Activated CD8-positive, alpha-beta memory T cell treated with anti-CD3 and anti-CD28 coated beads, Interleukin-2, amount 50 U/mL, for 4 hours (primary cell): ENCODE results near the gene PSMD12.
"Not testable (repeated sequence)": the region's sequence is repeated elsewhere in the genome, so short reads cannot be mapped to it uniquely, and the experiment has no call there.

Experiments
- DNase-seq: peaks from one replicate; pipeline ENCODE4 v3.0.0-alpha.2; 2020

PSMD12 gene

GRCh38 chr17:67366193-67367157, at the start of gene PSMD12:
Gene PSMD12 (minus strand): TSS chr17:67366577. CDS start chr17:67366519, 58 bp downstream.
- peak; percentile 95 for DNase-seq

DNA sequence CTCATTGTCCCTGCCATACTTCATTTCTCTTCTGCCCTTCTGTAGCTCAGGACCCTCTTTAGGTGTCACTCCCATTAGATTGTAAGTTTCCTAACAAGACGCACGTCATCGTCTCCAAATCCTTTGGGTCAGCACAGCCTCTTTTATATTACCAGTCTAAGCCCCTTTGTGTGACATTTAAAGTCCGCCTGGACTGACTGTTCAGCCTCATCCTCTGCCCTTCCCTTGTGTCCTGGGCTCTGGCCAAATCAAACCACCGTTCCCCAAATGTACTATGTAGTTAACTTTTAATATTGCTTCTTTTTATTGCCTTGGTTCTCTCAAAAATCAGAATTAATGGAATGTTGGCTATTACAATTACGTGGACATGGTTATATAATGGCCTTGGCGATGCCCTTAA, 48.9 kb upstream of the PSMD12 start:
- no peak for DNase-seq

DNA sequence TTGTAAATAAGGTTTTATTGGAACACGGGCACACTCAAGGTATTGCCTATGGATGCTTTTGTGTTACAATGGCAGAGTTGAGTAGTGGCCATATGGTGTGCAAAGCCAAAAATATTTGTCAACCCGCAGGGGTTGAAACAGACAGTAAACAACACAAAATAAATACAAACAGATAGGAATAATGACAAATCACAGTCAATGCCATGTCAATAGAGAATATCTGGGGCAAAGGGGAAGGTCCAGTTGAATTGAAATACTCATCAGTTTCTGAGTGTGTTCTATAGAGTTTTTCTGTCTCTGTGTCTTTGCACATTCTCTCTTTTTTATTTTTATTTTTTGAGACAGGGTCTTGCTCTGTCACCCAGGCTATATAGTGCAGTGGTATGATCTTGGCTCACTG, 48.2 kb upstream of the PSMD12 start:
- no peak for DNase-seq

- DNase-seq, result no peak
Measured at GRCh38 chr17:67414130-67414529, 47.8 kb upstream of the PSMD12 start.

DNA sequence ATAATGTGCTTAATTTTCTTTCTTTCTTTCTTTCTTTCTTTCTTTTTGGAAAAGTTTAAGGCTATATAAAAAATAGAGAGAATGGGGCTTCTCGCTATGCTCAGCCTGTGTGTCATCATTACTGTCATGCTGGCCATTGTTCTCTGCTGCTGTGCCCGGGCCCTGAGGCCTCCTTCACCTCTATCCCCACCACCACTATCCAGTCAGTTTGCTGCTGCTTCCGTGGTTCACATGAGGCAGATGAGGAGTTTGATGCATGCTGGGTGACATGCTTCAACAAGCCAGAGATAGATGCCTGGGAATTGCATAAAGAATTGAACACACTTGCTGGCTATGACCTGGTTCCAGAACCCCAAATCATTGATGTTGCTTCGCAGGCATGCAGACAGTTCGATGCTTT, 47.0 kb upstream of the PSMD12 start:
- no peak for DNase-seq

DNA sequence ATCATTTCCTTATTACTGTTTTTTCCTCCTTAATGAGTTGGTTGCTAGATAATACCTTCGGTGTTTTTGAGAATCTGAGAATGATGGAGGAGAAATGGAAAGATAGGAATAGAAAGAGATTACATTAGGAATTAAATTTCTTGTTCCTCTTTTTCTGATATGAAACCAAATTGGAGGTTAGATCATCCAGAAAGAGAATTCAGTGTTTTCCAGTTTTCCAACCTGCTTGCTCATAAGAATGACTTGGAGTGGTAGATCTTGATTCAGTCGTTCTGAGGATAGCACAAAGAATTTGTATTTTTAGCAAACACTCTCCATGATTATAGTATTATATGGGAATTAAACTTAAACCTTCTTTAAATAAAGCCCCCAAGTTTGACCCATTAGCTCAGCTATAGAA, 46.6 kb upstream of the PSMD12 start:
- DNase-seq, result no peak

DNA sequence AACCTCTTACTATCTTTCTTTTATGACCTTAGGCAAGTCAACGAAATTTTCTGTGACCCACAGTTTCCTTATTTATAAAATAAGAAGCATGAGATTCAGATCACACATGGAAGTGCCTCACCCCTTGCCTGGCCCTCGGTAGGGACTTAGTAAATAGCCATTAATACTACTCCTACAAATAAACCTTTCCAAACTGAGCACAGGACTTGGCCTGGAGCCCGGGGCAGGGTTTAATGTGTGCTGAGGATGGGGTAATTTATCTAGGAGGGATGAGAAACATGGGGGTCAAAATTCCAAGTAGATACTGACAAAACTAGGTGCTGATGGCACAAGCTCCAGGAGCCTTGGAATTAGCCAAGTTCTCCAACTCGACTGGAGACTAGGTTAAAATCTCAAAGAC, 45.7 kb upstream of the PSMD12 start:
- no peak for DNase-seq

GRCh38 chr17:67411397-67411796, 45.0 kb upstream of the PSMD12 start:
- DNase-seq, result no peak

DNA sequence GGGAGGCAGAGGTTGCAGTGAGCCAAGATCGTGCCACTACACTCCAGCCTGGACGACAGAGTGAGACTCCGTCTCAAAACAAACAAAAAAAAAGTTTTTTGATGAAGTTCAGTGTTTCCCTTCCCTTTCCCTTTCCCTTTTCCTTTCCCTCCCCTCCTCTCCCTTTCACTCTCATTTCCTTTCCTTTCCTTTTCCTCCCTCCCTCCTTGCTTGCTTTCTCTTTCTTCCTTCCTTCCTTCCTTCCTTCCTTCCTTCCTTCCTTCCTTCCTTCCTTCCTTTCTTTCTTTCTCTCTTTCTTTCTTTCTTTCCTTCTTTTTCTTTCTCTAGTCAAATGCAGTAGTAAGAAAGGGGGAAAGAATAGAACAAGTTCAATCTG, 42.1 kb upstream of the PSMD12 start:
- not testable (repeated sequence) for DNase-seq

GRCh38 chr17:67403483-67403882, 37.1 kb upstream of the PSMD12 start:
- no peak for DNase-seq

DNA sequence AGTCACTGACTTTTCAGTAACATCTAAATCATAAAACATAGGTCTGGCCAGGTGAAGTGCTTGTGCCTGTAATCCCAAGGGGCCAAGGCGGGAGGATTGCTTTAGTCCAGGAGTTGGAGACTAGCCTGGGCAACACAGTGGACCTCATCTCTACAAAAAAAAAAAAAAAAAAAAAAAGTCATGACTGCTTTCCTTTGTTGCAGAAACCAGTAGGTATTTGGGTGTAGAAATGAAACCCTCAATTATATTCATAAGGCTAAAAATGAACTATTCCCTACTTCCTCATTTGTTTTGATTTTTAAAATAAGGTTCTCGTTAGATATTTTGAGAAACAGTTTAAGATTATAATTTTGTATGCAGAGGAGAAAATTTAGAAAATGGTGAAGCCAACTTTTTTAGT, 36.7 kb upstream of the PSMD12 start:
- no peak for DNase-seq

- no peak for DNase-seq
Measured at GRCh38 chr17:67401598-67402504, 35.5 kb upstream of the PSMD12 start.

DNA sequence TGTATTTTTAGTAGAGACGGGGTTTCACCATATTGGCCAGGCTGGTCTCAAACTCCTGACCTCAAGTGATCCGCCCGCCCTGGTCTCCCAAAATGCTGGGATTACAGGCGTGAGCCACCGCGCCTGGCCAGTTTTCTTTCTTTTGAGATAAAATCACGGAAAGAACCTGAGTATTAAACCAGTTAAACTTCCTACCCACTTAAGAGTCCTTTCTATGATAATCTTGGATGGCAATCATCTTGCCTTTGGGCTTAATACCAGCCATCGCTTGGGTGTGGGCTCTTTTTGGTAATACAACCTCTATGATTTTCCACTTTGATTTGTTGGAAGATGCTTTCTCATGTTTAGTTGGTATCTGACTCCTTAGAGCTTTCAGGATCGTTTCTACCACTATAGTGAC, 34.7 kb upstream of the PSMD12 start:
- no peak for DNase-seq

DNA sequence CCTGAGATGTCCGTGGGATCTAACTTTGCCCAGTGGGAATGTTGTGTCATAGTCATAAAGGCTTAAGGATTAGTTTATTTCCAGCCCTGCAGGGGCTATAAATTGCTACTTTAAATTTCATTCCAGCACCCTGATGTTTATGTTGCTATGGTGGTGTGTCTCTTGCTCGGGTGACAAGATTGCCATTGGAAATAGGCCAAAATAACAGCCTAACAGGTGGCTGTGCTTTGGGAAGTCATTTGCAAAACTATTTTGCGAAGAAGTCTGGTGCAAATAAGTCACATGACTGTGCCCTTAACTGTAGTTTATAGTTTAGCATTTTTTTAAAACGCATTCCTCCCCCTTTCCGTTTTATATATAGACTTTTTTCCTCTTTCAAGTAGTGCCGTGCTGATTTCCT, 33.8 kb upstream of the PSMD12 start:
- DNase-seq, result no peak

GRCh38 chr17:67399676-67400075, 33.3 kb upstream of the PSMD12 start:
- no peak for DNase-seq

GRCh38 chr17:67393809-67394397, 27.5 kb upstream of the PSMD12 start:
- DNase-seq, result no peak

GRCh38 chr17:67392111-67392510, 25.7 kb upstream of the PSMD12 start:
- no peak for DNase-seq

DNA sequence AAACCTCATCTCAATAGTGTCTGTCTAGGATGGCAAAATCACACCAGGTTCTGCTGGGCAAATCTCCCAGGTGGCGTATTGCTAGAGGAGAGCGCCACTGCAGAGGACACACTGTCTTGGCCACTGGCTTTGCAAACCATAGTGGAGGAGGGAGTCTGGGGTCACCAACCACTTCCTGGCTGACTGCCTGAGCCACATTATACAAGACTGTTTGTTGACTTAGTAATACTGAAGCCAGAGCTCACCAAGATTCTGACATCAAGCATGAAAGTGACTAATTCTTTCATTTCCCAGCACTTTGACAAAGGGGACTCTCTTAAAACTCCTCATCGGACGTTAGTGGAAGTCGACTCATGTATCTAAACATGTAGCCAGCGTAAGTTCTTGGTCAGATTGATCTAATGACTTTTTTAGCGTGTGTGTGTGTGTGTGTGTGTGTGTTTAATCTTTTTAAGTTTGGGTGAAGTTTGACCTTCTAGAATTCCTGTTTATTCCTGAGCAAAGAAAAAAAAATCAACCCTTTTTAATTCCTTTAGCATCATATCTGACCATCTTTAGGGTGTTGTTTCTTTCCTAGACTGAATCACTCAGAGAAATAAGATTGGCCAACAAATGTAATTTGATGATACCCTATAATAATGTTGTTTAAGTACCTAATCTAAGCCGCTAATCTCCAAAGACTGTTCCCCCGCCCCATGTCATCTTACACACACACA, 24.4 kb upstream of the PSMD12 start:
- DNase-seq, result peak; percentile 54

DNA sequence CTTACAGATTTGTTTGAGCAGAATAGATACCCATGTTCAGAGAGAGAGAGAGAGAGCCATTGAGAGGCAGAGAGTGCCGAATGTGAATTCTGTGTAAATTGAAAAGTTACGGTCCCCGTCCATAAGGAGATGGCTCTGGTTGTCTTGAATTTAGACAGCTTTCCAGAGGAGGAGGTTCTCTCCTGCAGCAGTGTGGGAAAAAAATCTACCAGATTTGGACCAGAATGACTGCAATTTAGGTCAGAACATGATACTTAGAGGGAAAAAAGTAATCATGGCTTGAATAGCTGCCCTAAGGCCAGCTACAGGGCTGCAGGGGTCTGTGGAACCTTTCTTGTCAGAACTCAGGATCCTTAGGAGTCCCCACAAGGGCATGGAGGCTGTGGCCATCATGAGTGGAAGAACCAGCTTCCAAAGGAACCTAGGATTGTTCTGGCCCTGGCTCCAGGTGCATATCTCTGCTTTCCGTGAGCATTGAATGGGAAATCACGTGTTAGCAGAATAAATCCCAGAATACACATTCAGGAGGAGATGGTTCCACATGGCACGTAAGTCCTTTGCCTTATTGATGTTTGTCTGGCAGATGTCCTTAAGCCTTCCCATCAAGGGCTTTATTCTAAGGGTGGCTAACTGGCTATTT, 23.7 kb upstream of the PSMD12 start:
- DNase-seq, result no peak

GRCh38 chr17:67388986-67389385, 22.6 kb upstream of the PSMD12 start:
- no peak for DNase-seq

GRCh38 chr17:67388536-67388935, 22.2 kb upstream of the PSMD12 start:
- not testable (repeated sequence) for DNase-seq

DNA sequence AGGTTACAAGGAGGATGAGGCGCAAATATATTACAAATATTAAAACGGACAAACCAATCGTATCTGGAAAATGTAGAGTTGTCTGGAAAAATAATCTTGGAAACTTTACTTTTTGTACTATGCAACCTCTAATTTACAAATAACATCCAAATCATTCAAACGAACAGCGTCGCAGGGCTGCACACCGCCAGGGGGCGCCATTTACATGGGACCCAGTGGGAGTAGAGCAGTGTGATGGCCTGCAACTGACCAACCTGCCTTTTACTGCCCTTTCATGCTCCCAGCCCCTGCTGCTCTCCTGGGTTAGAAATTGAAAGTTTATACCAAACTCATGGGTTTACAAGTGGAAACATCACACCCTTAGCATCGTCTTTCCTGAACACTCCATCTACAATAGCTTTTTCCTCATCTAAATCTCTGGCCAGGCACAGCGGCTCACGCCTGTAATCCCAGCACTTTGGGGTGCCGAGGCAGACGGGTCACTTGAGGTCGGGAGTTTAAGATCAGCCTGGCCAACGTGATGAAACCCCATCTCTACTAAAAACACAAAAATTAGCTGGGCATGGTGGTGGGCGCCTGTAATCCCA, 20.7 kb upstream of the PSMD12 start:
- peak; percentile 66 for DNase-seq
